Pancreas (tissue), 10 donors: ENCODE results near the gene RCOR2. TPM values are rescaled to one million over a fixed set of nuclear protein-coding genes. Genes with fewer than 3 reads are reported as not detected.

Experiments
- ATAC-seq, 4 donors: fragments of 200-7000 bp; cut with Tn5 transposase; one replicate each; pipeline versions ENCODE4 v1.8.0 to v1.9.1; 2020; ENCODE audit warnings: mild to moderate bottlenecking in 4 of 4, moderate library complexity in 4 of 4
- DNase-seq, 6 donors: peaks; one replicate each; pipeline ENCODE4 v3.0.0-alpha.2; 2020
- FAIRE-seq: peaks from 2 replicates; lab custom pipeline; 2012; peaks lifted over from hg19 to GRCh38; lab: Jason Lieb, UNC
- H3K27ac ChIP-seq, 4 donors: fragments of 200-600 bp; sonication (generic); 1 replicate in 3 of 4; 2 replicates in 1 of 4; pipeline versions ENCODE4 v1.5.0 to v1.8.0; 2020
- H3K27me3 ChIP-seq, 4 donors: fragments of 200-600 bp; one replicate each; pipeline ENCODE4 v1.8.0; 2021
- H3K36me3 ChIP-seq, 3 donors: fragments of 200-600 bp; sonication (generic) in 1 of 3; one replicate each; pipeline versions ENCODE4 v1.5.0 to v1.8.0; 2020 to 2021
- H3K4me1 ChIP-seq, 3 donors: fragments of 200-600 bp; one replicate each; pipeline ENCODE4 v1.8.0; 2021
- H3K4me3 ChIP-seq, 4 donors: fragments of 200-600 bp; sonication (generic) in 2 of 4; one replicate each; pipeline versions ENCODE4 v1.5.0 to v1.8.0; 2020 to 2021
- H3K9me3 ChIP-seq, 4 donors: fragments of 200-600 bp; one replicate each; pipeline ENCODE4 v1.8.0; 2021
- WGBS, 2 donors: extraction: QIAGEN DNeasy Blood & Tissue Kit; methylation state at CpG; one replicate each; pipeline ENCODE4 v1.1.7; 2013; 5-methylcytosine and 5-hydroxymethylcytosine counted together
- intact Hi-C, 3 donors: fragments of 100-400 bp; cut with DNase I; formaldehyde crosslinking; loops; one replicate each; pipeline versions ENCODE4 v1.11.1 to v1.14.2; 2022
- polyA plus RNA-seq, 2 donors: library from polyadenylated mRNA; stranded (reverse); fragments of 200-250 nt; gene quantifications; one replicate each; pipeline ENCODE4 v1.2.3, GENCODE V29; 2013
- total RNA-seq, 6 donors: library from RNA; stranded (reverse); fragmentation: NEBNext Ultra II Directional in 4 of 6; extraction: Animal tissue kit (Norgen Biotek cat#: 25700) in 4 of 6; gene quantifications; one replicate each; pipeline versions ENCODE4 v1.2.1 to v1.2.4, GENCODE V29; 2021 to 2023
- TF ChIP-seq, protein P1 (sequence below), 4 donors: fragments of 200-600 bp; sonication (generic) in 3 of 4; IDR thresholded peaks; one replicate each; pipeline versions ENCODE4 v1.5.0 to v1.8.0; 2021; ENCODE audit warnings: antibody characterized with exemption in 4 of 4
- donor health status: healthy with polysubstance abuse.
- donor health status: DM: no; HTN: no; CAD: no; lungs with moderate emphysema.
- donor health status: DM: no; HTN: no; CAD: no.
- donor health status: control.
- donor health status: control.
- donor health status: Bipolar disorder and iron deficiency.
- donor health status: DM: yes; HTN: yes; CAD: no.
- donor health status: DM: no; HTN: no; CAD: no.
- donor health status: DM: no; HTN: no; CAD: no.
- donor health status: DM: yes; HTN: yes; CAD: no.

RCOR2 gene
- total and polyA plus RNA-seq, 8 donors = 0.37 to 1.9 (median 0.59) TPM

- Histone ChIP-seq H3K4me1 (no peaks in the 10 kb centered on the region), H3K36me3 (peaks cover 7 to 15% (median 8%) of the 10 kb centered on the region in 3 donors), H3K27me3 (no peaks in the 10 kb centered on the region), H3K9me3 (no peaks in the 10 kb centered on the region), H3K4me3 (no peak overlapping the region), H3K27ac (no peak overlapping the region)
- intact Hi-C loops = loop anchor here in 1 of 3 donors (10.0 kb wide), 1 partner anchor 128 kb away; no protein-coding TSS in a partner anchor
- FAIRE-seq (no peak), ATAC-seq (no peak), DNase-seq (no peak)
- 94 to 97% methylated on average over 4 of the region's 4 CpGs for WGBS, 2 donors
- TF ChIP-seq, protein P1, sequence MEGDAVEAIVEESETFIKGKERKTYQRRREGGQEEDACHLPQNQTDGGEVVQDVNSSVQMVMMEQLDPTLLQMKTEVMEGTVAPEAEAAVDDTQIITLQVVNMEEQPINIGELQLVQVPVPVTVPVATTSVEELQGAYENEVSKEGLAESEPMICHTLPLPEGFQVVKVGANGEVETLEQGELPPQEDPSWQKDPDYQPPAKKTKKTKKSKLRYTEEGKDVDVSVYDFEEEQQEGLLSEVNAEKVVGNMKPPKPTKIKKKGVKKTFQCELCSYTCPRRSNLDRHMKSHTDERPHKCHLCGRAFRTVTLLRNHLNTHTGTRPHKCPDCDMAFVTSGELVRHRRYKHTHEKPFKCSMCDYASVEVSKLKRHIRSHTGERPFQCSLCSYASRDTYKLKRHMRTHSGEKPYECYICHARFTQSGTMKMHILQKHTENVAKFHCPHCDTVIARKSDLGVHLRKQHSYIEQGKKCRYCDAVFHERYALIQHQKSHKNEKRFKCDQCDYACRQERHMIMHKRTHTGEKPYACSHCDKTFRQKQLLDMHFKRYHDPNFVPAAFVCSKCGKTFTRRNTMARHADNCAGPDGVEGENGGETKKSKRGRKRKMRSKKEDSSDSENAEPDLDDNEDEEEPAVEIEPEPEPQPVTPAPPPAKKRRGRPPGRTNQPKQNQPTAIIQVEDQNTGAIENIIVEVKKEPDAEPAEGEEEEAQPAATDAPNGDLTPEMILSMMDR (IDR thresholded peaks at IDR 0.05) = no peak
These were observed 35.6 kb upstream of the RCOR2 start for GRCh38 chr11:63952570-63952969.

- Histone ChIP-seq H3K4me1 (no peaks in the 10 kb centered on the region), H3K9me3 (no peaks in the 10 kb centered on the region), H3K36me3 (peaks cover 7 to 15% (median 8%) of the 10 kb centered on the region in 3 donors), H3K27ac (no peak overlapping the region), H3K4me3 (no peak overlapping the region), H3K27me3 (no peaks in the 10 kb centered on the region)
- TF ChIP-seq, protein P1 (IDR thresholded peaks at IDR 0.05) = no peak
- ATAC-seq (peak in 1 of 4 donors; percentile 24), DNase-seq (no peak), FAIRE-seq (no peak)
- WGBS, 2 donors = 82 to 84% methylated on average over 20 of the region's 20 CpGs
- intact Hi-C loops = loop anchor here in 1 of 3 donors (10.0 kb wide), 1 partner anchor 127 kb away; no protein-coding TSS in a partner anchor
These were observed 35.0 kb upstream of the RCOR2 start for GRCh38 chr11:63951779-63952536.

- Histone ChIP-seq H3K9me3 (no peaks in the 10 kb centered on the region), H3K36me3 (no peaks in the 10 kb centered on the region), H3K27me3 (no peaks in the 10 kb centered on the region), H3K27ac (peak overlapping the region in 2 of 4 donors; percentile 5 to 9), H3K4me1 (peaks cover 0 to 8% (median 0%) of the 10 kb centered on the region in 3 donors), H3K4me3 (peak overlapping the region in 1 of 4 donors; percentile 7)
- intact Hi-C loops = loop anchor here in 2 of 3 donors (5.0 to 10.0 kb wide), 3 partner anchors 108 to 181 kb away; partner anchors contain the start of genes MARK2 (in 2 of the 2) and ZFTA (in 2 of the 2)
- peak; percentile 96 to 99 (median 98) for ATAC-seq
- DNase-seq = peak; percentile 70 to 89 (median 78)
- WGBS, 2 donors = 36% methylated on average over 14 of the region's 14 CpGs
- TF ChIP-seq, protein P1 (IDR thresholded peaks at IDR 0.05) = peak; percentile 47 to 81 (median 73)
- no peak for FAIRE-seq
These were observed 28.7 kb upstream of the RCOR2 start for GRCh38 chr11:63945477-63946163.

GRCh38 chr11:63944987-63945386 is 28.0 kb upstream of the RCOR2 start:
- peak; percentile 11 to 45 (median 32) for ATAC-seq
- no peaks in the 10 kb centered on the region for H3K9me3 ChIP-seq
- WGBS, 2 donors = 24 to 28% methylated on average over 8 of the region's 8 CpGs
- H3K4me3 ChIP-seq = no peak overlapping the region
- peak in 3 of 6 donors; percentile 27 to 48 (median 37) for DNase-seq
- H3K27me3 ChIP-seq = no peaks in the 10 kb centered on the region
- intact Hi-C loops = loop anchor here in 2 of 3 donors (5.0 to 10.0 kb wide), 3 partner anchors 108 to 180 kb away; partner anchors contain the start of genes MARK2 (in 2 of the 2) and ZFTA (in 2 of the 2)
- no peaks in the 10 kb centered on the region for H3K36me3 ChIP-seq
- peaks cover 0 to 8% (median 0%) of the 10 kb centered on the region in 3 donors for H3K4me1 ChIP-seq
- no peak for FAIRE-seq
- H3K27ac ChIP-seq = peak overlapping the region in 2 of 4 donors; percentile 5 to 9
- TF ChIP-seq, protein P1 (IDR thresholded peaks at IDR 0.05) = no peak
